Measurements from ENCODE around the gene FGF5. TPM values are rescaled to one million over a fixed set of nuclear protein-coding genes. Genes with fewer than 3 reads are reported as not detected.

Gene FGF5
- 0.98 and 55.9 TPM in 2 replicates for total RNA-seq (ENCODE audit: low replicate concordance)

DNA sequence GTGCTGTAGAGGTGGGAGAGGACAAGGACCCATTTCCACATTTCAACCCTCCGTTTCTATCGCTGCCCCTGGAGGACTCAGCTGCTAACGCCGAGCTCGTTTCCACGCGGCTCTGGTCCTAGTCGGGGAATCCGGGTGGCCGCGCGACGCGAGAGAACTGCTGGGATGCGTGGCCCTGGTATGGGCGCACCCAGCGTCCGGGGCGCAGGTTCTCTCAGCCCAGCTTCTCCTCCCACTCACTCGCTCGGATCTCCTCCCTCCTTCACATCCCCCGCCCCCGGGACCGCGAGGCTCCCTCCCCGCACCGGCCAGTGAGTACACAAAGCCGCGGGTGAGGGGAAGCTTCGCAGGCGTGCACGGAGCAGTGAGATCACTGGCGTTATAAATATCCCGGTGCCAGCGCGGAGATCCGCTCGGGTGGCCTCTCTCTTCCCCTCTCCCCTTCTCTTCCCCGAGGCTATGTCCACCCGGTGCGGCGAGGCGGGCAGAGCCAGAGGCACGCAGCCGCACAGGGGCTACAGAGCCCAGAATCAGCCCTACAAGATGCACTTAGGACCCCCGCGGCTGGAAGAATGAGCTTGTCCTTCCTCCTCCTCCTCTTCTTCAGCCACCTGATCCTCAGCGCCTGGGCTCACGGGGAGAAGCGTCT is at the start of gene FGF5:
Gene FGF5 (plus strand): TSS at position 412 of the 649 bp plus-strand sequence. CDS start 161 bp downstream, at position 573.
- TF ChIP-seq, protein P1, sequence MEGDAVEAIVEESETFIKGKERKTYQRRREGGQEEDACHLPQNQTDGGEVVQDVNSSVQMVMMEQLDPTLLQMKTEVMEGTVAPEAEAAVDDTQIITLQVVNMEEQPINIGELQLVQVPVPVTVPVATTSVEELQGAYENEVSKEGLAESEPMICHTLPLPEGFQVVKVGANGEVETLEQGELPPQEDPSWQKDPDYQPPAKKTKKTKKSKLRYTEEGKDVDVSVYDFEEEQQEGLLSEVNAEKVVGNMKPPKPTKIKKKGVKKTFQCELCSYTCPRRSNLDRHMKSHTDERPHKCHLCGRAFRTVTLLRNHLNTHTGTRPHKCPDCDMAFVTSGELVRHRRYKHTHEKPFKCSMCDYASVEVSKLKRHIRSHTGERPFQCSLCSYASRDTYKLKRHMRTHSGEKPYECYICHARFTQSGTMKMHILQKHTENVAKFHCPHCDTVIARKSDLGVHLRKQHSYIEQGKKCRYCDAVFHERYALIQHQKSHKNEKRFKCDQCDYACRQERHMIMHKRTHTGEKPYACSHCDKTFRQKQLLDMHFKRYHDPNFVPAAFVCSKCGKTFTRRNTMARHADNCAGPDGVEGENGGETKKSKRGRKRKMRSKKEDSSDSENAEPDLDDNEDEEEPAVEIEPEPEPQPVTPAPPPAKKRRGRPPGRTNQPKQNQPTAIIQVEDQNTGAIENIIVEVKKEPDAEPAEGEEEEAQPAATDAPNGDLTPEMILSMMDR (IDR thresholded peaks at IDR 0.05; ENCODE audit: insufficient read depth, low read length): no peak
- DNase-seq (ENCODE audit: low read depth): peak; percentile 89
- peak within 1 kb of the TSS; percentile 77 for H3K4me3 ChIP-seq (ENCODE audit: low read depth, low read length)

DNA sequence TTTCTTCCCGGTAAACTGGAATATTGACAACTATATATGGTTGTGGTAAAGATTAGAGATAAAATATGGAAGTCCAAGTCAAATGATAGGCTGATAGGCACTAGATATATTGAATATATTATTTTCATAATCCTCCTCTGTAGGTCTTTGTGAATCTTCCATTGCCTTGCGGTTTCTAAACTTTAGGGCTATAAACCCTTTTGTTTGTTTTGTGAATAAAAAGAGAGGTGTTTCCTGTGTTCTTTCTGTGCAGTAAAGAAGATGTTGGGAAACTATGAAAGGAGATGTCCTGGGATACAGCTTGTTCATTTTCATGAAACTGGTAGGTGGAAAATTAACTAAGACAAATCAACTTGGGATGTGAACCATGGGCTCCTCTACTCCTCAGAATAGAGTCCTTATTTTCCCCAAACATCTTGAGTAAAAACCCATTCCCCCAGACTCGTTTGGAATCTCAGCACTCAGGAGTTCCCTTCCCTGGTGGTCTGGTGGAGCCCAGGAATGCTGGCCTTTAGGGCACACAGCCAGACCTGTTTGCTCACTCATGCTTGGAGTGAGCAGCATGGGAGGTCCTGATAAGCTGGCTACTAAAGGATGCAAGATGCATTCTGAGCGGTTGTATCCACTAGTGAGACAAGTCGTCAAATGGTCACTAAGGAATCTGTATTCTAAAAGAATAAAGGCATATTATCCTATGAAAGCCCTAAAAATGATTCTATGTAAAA is 47.0 kb upstream of the FGF5 start:
- no peak overlapping the region for H3K4me3 ChIP-seq (ENCODE audit: low read depth, low read length)
- DNase-seq (ENCODE audit: low read depth): peak; percentile 56
- TF ChIP-seq, protein P1 (IDR thresholded peaks at IDR 0.05; ENCODE audit: insufficient read depth, low read length): no peak

DNA sequence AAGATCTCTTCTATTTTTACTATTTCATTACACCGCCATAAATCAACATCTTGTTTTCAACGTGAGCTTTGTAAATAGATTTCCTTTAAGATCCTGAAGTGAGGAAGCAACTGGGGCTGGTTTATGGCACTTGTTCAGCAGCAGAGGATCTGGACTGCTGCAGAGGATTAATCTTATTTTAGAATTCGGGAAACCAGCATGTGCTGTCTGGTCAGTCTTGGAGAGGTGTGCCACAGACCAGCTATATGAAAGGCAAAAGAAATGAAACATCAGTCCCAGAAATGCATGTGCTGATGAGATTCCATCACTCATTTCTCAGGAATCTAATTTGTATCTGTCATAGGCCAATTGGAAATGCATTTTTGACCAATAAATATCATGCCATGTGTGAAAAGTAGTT is 45.8 kb upstream of the FGF5 start:
- TF ChIP-seq, protein P1 (IDR thresholded peaks at IDR 0.05; ENCODE audit: insufficient read depth, low read length): no peak

GRCh38 chr4:80221161-80221560 is 45.3 kb upstream of the FGF5 start:
- peak; percentile 74 for DNase-seq (ENCODE audit: low read depth)
- TF ChIP-seq, protein P1 (IDR thresholded peaks at IDR 0.05; ENCODE audit: insufficient read depth, low read length): peak; percentile 55
- H3K4me3 ChIP-seq (ENCODE audit: low read depth, low read length): no peak overlapping the region

More for the DNA sequence above, 45.8 kb upstream of the FGF5 start:
- H3K4me3 ChIP-seq (ENCODE audit: low read depth, low read length): no peak overlapping the region
- DNase-seq (ENCODE audit: low read depth): no peak

DNA sequence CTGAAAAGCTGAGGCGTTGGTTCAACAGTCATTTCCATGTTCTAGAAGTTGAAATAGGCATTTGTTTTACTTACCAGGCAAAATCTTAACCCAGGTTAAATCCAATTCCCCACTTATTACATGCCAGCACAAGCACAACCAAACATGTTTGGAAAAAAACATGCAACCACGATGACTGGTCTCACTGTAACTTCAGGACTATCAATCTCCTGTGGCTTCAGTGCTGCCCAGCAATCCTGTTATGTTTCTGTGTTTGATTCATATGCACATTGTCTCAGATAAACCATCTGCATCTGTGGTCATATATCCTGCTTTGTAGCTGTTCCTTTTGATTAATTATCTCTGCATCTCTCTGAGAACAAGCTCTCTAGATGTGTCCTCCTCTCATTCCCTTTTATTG is 40.9 kb upstream of the FGF5 start:
- no peak overlapping the region for H3K4me3 ChIP-seq (ENCODE audit: low read depth, low read length)
- peak; percentile 39 for DNase-seq (ENCODE audit: low read depth)

GRCh38 chr4:80226094-80226493 is 40.4 kb upstream of the FGF5 start:
- DNase-seq (ENCODE audit: low read depth): peak; percentile 58
- TF ChIP-seq, protein P1 (IDR thresholded peaks at IDR 0.05; ENCODE audit: insufficient read depth, low read length): no peak
- H3K4me3 ChIP-seq (ENCODE audit: low read depth, low read length): no peak overlapping the region

More for the DNA sequence above, 40.9 kb upstream of the FGF5 start:
- TF ChIP-seq, protein P1 (IDR thresholded peaks at IDR 0.05; ENCODE audit: insufficient read depth, low read length): no peak

Measured in fibroblast of the aortic adventitia (primary cell).